GM12891 (cell line): ENCODE data around the gene TFDP1.

Experiments used
- DNase-seq: peaks from one replicate; pipeline ENCODE4 v3.0.0; 2011; ENCODE audit warnings: low spot score; ENCODE audit not compliant: insufficient read length
- FAIRE-seq: peaks from 2 replicates; lab custom pipeline; 2011; peaks lifted over from hg19 to GRCh38; lab: Jason Lieb, UNC
- PAX5 ChIP-seq: IDR thresholded peaks from 2 replicates; pipeline ENCODE4 v1.6.1; 2011; ENCODE audit warnings: low read length, moderate library complexity, mild to moderate bottlenecking; ENCODE audit not compliant: insufficient read depth, severe bottlenecking
- POLR2A ChIP-seq: IDR thresholded peaks from 2 replicates; pipeline ENCODE4 v1.6.1; 2011; ENCODE audit warnings: low read depth, low read length, control low read depth
- POLR2AphosphoS5 ChIP-seq: IDR thresholded peaks from 2 replicates; pipeline ENCODE4 v1.6.1; 2011; ENCODE audit warnings: low read depth, low read length, control low read depth
- POU2F2 ChIP-seq: IDR thresholded peaks from 2 replicates; pipeline ENCODE4 v1.6.1; 2011; ENCODE audit warnings: low read depth, mild to moderate bottlenecking, control low read depth, low read length, moderate library complexity
- SPI1 ChIP-seq: IDR thresholded peaks from 2 replicates; pipeline ENCODE4 v1.6.1; 2011; ENCODE audit warnings: low read depth, low read length, control low read depth
- TAF1 ChIP-seq: IDR thresholded peaks from 2 replicates; pipeline ENCODE4 v1.6.1; 2011; ENCODE audit warnings: low read depth, low read length, control low read depth

Gene TFDP1

GRCh38 chr13:113634279-113635047 is 49.9 kb downstream of the TFDP1 start:
- no peak for DNase-seq
- no peak for FAIRE-seq
- TF ChIP-seq POLR2A (no peak), SPI1 (no peak), PAX5 (no peak), TAF1 (no peak), POLR2AphosphoS5 (no peak), POU2F2 (no peak)

DNA sequence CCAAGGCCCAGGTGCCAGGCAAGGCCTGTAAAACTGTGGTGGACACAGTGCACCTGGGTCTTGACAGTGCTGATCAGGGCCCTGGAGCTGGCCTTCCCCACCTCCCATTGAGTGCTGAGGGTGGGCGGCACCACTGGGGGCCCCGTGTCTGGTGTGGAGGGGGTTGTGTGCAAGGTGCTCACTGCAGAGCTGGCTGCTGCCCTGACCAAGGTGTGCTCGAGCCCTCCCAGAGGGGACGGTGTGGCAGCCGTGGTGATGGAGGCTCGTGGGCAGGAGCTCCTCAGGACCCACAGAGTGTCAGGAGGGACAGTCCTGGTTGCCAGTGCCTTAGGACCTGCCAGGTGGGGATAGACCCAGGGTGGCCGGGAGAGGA is 50.5 kb downstream of the TFDP1 start:
- DNase-seq = no peak
- FAIRE-seq = no peak
- TF ChIP-seq TAF1 (no peak), POLR2AphosphoS5 (no peak), POU2F2 (no peak), POLR2A (no peak), PAX5 (no peak), SPI1 (no peak)

DNA sequence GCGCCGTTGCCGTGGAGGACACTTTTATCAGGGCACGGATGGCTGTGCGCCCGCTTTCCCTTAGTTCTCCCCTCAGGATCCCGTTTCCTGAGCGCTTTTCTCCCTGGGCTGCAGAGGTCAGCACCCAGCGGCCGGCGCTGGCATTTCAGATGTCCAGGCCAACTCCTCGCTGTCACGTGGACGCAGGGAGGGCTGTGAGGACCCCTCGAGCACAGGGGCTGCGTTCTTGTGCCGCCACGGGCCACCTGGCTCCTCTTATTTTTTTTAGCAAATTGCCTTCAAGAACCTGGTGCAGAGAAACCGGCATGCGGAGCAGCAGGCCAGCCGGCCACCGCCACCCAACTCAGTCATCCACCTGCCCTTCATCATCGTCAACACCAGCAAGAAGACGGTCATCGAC is 51.2 kb downstream of the TFDP1 start:
- TF ChIP-seq POU2F2 (no peak), SPI1 (no peak), TAF1 (no peak), PAX5 (no peak), POLR2AphosphoS5 (no peak), POLR2A (no peak)
- no peak for DNase-seq
- FAIRE-seq = no peak

- DNase-seq = no peak
- FAIRE-seq = no peak
- TF ChIP-seq TAF1 (no peak), SPI1 (no peak), POLR2A (no peak), POLR2AphosphoS5 (no peak), POU2F2 (no peak), PAX5 (no peak)
These were observed 51.9 kb downstream of the TFDP1 start for GRCh38 chr13:113636266-113636963.

DNA sequence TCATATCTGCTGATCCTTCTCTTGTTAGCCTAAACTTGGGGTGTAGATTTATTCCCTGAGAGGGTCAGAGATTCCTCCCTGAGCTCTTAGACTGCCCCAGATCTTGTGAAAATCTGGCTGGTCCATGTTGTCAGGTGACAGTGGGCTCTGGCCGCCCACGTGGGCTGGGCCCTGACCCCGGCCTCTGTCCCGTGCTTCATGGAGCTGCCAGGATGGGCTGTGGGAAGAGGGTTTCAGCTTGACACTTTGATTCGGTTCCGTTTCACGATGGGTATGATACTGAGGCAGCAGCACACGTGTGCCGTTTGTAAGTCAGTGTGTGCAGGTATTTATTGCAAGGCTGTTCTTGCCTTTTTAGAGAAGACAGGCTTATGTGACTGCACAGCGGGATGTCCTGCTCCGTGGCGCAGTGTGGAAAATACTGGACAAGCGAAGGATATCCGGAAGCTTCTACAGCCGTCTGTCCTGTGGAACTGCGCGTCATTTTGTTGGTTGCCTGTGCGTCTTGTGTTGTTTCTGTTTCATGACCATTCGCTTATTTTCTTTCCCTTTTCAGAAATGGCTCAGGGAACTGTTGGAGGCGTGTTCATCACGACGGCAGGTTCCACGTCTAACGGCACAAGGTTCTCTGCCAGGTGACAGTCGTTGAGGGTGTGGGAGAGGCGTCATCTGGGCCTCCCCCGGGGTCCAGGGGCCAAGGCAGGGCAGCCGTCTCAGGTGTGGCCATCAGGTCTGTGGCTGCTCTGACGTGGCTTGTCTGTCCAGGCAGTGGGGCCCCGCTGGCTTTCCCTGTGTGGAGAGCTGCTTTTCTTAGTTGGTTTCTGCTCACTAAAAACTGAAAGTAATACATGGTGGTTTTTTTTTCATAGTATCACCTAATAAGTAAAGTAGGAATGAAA is 53.0 kb downstream of the TFDP1 start:
- TF ChIP-seq TAF1 (no peak), POU2F2 (no peak), POLR2AphosphoS5 (no peak), SPI1 (no peak), PAX5 (no peak), POLR2A (no peak)
- FAIRE-seq (no peak), DNase-seq (no peak)

DNA sequence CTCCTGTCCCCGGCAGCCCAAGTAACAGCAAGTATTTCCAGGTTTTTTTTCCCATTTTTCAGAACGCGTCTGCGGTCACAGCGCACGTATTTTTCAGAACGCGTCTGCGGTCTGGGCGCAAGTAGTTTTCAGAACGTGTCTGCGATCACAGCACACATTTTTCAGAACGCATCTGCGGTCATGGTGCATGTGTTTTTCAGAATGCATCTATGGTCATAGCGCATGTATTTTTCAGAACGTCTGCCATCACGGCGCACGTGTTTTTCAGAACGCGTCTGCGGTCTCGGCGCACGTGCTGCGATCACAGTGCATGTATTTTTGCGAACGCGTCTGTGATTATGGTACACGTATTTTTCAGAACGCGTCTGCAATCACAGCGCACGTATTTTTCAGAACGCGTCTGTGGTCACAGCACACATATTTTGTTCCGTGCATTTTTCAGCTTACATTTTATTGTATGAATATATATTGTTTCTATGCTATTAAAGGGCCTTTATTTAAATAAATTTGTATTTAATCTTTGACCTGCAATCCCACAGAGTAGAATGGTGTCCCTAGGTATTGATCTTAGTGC is 53.7 kb downstream of the TFDP1 start:
- DNase-seq = no peak
- no peak for FAIRE-seq
- no peak for TF ChIP-seq TAF1
- no peak for TF ChIP-seq POLR2AphosphoS5
- no peak for TF ChIP-seq POLR2A
- no peak for TF ChIP-seq PAX5
- TF ChIP-seq SPI1 = no peak
- TF ChIP-seq POU2F2 = no peak

DNA sequence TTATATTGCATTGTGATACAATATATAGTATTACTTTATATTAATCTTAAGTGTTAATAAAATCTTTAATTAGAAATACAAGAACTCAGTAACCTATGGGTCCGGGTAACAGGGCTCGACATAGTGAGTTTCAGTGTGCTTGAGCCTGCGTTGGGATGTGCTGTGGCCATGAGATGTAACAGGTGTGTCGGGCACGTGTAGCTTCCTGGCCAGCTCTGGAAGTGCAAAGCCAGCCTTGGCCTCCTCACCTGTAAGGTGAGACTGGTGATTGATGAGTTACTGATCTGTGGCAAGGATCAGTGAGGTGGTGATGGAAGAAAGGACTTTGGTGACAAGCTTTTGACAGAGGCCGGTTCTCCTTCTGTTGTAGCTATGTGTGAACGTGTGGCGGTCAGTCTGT is 54.3 kb downstream of the TFDP1 start:
- DNase-seq = no peak
- FAIRE-seq = no peak
- TF ChIP-seq POU2F2 = no peak
- no peak for TF ChIP-seq TAF1
- TF ChIP-seq SPI1 = no peak
- no peak for TF ChIP-seq POLR2A
- TF ChIP-seq PAX5 = no peak
- no peak for TF ChIP-seq POLR2AphosphoS5

- DNase-seq = no peak
- FAIRE-seq = no peak
- TF ChIP-seq PAX5 (no peak), TAF1 (no peak), POU2F2 (no peak), POLR2A (no peak), POLR2AphosphoS5 (no peak), SPI1 (no peak)
These were observed 55.2 kb downstream of the TFDP1 start for GRCh38 chr13:113639616-113640262.

DNA sequence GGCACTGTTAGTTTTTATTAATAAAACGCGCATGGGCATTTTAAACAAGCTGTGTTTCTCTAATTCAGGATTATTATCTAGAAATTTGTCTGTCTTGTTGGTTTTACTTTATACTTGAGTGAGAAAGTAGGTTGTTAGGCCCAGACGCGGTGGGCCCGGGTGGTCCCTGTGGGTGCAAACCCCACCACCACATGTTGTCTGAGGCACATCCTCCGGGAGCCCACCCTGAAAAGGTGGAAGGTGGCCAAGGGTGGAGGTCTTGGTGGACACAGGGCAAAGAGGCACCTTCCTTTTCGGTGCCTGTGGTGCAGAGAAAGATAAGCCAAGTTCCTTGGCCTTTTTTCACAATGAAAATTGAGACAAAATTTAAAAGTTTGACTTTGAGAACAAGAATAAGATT is 56.9 kb downstream of the TFDP1 start:
- FAIRE-seq (no peak), DNase-seq (no peak)
- no peak for TF ChIP-seq SPI1
- no peak for TF ChIP-seq POU2F2
- TF ChIP-seq POLR2AphosphoS5 = no peak
- TF ChIP-seq TAF1 = no peak
- TF ChIP-seq PAX5 = no peak
- TF ChIP-seq POLR2A = no peak
